K562 (cell line): ENCODE results near the gene CALCOCO2. TPM values are rescaled to one million over a fixed set of nuclear protein-coding genes. Genes with fewer than 3 reads are reported as not detected.
"Not testable (repeated sequence)": the region's sequence is repeated elsewhere in the genome, so short reads cannot be mapped to it uniquely, and the experiment has no call there.

Experiments used
- ATAC-seq: fragments of 200-7000 bp; cut with Tn5 transposase; 3 replicates; pipeline ENCODE4 v1.9.1; 2020; ENCODE audit warnings: moderate library complexity
- BruUV-seq: library from RNA; stranded (reverse); fragments of 400-500 nt; replicated peaks from 2 replicates; lab custom pipeline; 2021; lab: Mats Ljungman, UMichigan
- CTCF ChIA-PET: fragments of 300-600 bp; formaldehyde crosslinking; extraction: SDS; loops from one replicate; lab custom pipeline; 2021; ENCODE audit warnings: low intra/inter-chr PET ratio; lab: Yijun Ruan, JAX
- POLR2A ChIA-PET: fragments of 300-600, 350-650 bp; sonication (Branson Sonifier 250); formaldehyde crosslinking; extraction: SDS; loops from one replicate; lab custom pipeline; 2021; ENCODE audit warnings: antibody characterized with exemption, inconsistent platforms; lab: Yijun Ruan, JAX
- DNase-seq, 4 experiments: peaks; one replicate each; pipeline versions ENCODE4 v3.0.0 to v3.0.0-alpha.2; 2011 to 2018; ENCODE audit warnings: low spot score in 3 of 4, mixed read lengths in 3 of 4; ENCODE audit errors: extremely low read depth in 1 of 4
- FAIRE-seq: peaks from 2 replicates; lab custom pipeline; 2011; peaks lifted over from hg19 to GRCh38; lab: Jason Lieb, UNC
- H2AFZ ChIP-seq: 2 replicates; pipeline ENCODE4 v1.6.0; 2011; ENCODE audit warnings: low read depth, low read length, control low read depth, inconsistent platforms
- H3K27ac ChIP-seq: fragments of 200-600 bp; 3 replicates; pipeline ENCODE4 v1.8.0; 2011; ENCODE audit warnings: low read depth, mild to moderate bottlenecking, control low read depth, inconsistent platforms, low read length, moderate library complexity, mixed read lengths; ENCODE audit errors: extremely low read depth
- H3K27me3 ChIP-seq, 2 experiments: fragments of 300-600 bp in 1 of 2; 2 replicates in 1 of 2; 3 replicates in 1 of 2; pipeline versions ENCODE4 v1.6.0 to v1.8.0; 2011; ENCODE audit warnings: inconsistent platforms in 2 of 2, low read length in 2 of 2, mild to moderate bottlenecking in 1 of 2, mixed read lengths in 1 of 2, moderate library complexity in 1 of 2; ENCODE audit not compliant: control insufficient read depth in 2 of 2, insufficient read depth in 2 of 2
- H3K36me3 ChIP-seq: fragments of 300-600 bp; 3 replicates; pipeline ENCODE4 v1.8.0; 2011; ENCODE audit warnings: mild to moderate bottlenecking, low read length, inconsistent platforms; ENCODE audit not compliant: control insufficient read depth, insufficient read depth
- H3K4me1 ChIP-seq, 2 experiments: fragments of 200-600 bp in 1 of 2; replicated peaks in 1 of 2; 2 replicates in 1 of 2; 3 replicates in 1 of 2; pipeline versions ENCODE4 v1.5.1 to v1.8.0; 2011; ENCODE audit warnings: inconsistent platforms in 2 of 2, low read length in 2 of 2, mild to moderate bottlenecking in 1 of 2, mixed read lengths in 1 of 2, moderate library complexity in 1 of 2; ENCODE audit not compliant: control insufficient read depth in 2 of 2, insufficient read depth in 2 of 2
- H3K4me2 ChIP-seq: 2 replicates; pipeline ENCODE4 v1.6.1; 2011; ENCODE audit warnings: low read length, control low read depth, inconsistent platforms, mixed read lengths; ENCODE audit not compliant: insufficient read depth
- H3K4me3 ChIP-seq: fragments of 200-600 bp; sonication (generic), shearing (Covaris generic); 2 replicates; pipeline ENCODE4 v1.5.1; 2016; ENCODE audit warnings: control low read depth, inconsistent platforms
- H3K79me2 ChIP-seq: fragments of 200-600 bp; 3 replicates; pipeline ENCODE4 v1.8.0; 2011; ENCODE audit warnings: low read length, inconsistent platforms; ENCODE audit not compliant: control insufficient read depth, insufficient read depth
- H3K9ac ChIP-seq, 2 experiments: 2 replicates each; pipeline versions ENCODE4 v1.6.0 to v1.6.1; 2011; ENCODE audit warnings: low read depth in 2 of 2, low read length in 2 of 2, control low read depth in 1 of 2, inconsistent platforms in 1 of 2, mild to moderate bottlenecking in 1 of 2, mixed read lengths in 1 of 2; ENCODE audit not compliant: insufficient read depth in 1 of 2
- H3K9me1 ChIP-seq: one replicate; pipeline ENCODE4 v1.6.0; 2011; ENCODE audit warnings: inconsistent platforms, mild to moderate bottlenecking, low read length, moderate library complexity; ENCODE audit not compliant: control insufficient read depth, insufficient read depth
- H3K9me3 ChIP-seq: replicated peaks from 2 replicates; pipeline ENCODE4 v1.5.1; 2011; ENCODE audit warnings: low read depth, low read length, inconsistent platforms; ENCODE audit not compliant: control insufficient read depth, insufficient read depth
- H4K20me1 ChIP-seq: replicated peaks from 2 replicates; pipeline ENCODE4 v1.6.1; 2011; ENCODE audit warnings: low read length, inconsistent platforms, mixed read lengths; ENCODE audit not compliant: control insufficient read depth, insufficient read depth
- COPS2 ChIP-seq: fragments of 450-650 bp; conservative IDR thresholded peaks from 2 replicates; pipeline ENCODE4 v1.6.1; 2016; ENCODE audit warnings: mild to moderate bottlenecking, moderate library complexity
- DIDO1 ChIP-seq: fragments of 450-650 bp; IDR thresholded peaks from 2 replicates; pipeline ENCODE4 v1.6.1; 2016; ENCODE audit warnings: low read depth, missing biosample characterization, missing genetic modification characterization
- DLX4 ChIP-seq: fragments of 250-450 bp; sonication (Bioruptor Pico); IDR thresholded peaks from 2 replicates; pipeline ENCODE4 v1.6.1; 2021; ENCODE audit warnings: mild to moderate bottlenecking
- KLF10 ChIP-seq: fragments of 250-450 bp; sonication (Bioruptor Pico); IDR thresholded peaks from 2 replicates; pipeline ENCODE4 v1.6.1; 2021; ENCODE audit warnings: matching md5 sums
- KLF6 ChIP-seq: fragments of 250-450 bp; sonication (Bioruptor Pico); IDR thresholded peaks from 2 replicates; pipeline ENCODE4 v1.4.0; 2020; ENCODE audit warnings: mild to moderate bottlenecking, moderate library complexity, borderline replicate concordance
- L3MBTL2 ChIP-seq: fragments of 450-650 bp; IDR thresholded peaks from 2 replicates; pipeline ENCODE4 v1.6.1; 2016; ENCODE audit warnings: mild to moderate bottlenecking, moderate library complexity
- NFIC ChIP-seq: fragments of 450-650 bp; IDR thresholded peaks from 2 replicates; pipeline ENCODE4 v1.6.1; 2017; ENCODE audit warnings: mild to moderate bottlenecking, inconsistent platforms
- NFIX ChIP-seq: fragments of 250-450 bp; sonication (Bioruptor Pico); IDR thresholded peaks from 2 replicates; pipeline ENCODE4 v1.4.0; 2020; ENCODE audit warnings: low read depth, mild to moderate bottlenecking, moderate library complexity
- PTRF ChIP-seq: fragments of 450-650 bp; IDR thresholded peaks from 2 replicates; pipeline ENCODE4 v1.6.1; 2016; ENCODE audit warnings: mild to moderate bottlenecking, missing genetic modification characterization, missing compliant biosample characterization
- RBFOX2 ChIP-seq: fragments of 200-400 bp; formaldehyde crosslinking; IDR thresholded peaks from 2 replicates; pipeline ENCODE4 v1.6.1; 2017; ENCODE audit warnings: low read depth, mild to moderate bottlenecking, low read length, moderate library complexity
- WGBS: fragments of 100-300 bp; shearing (Covaris generic); methylation state at CpG from one replicate; pipeline ENCODE4 v1.1.6; 2016; ENCODE audit warnings: low coverage, mixed read lengths; ENCODE audit not compliant: insufficient coverage; ENCODE audit errors: missing lambda C conversion rate; 5-methylcytosine and 5-hydroxymethylcytosine counted together
- in situ Hi-C: fragments of 300-500 bp; cut with MboI; formaldehyde crosslinking; loops from 4 replicates; pipeline ENCODE4 v1.15.0; 2018; ENCODE audit warnings: inconsistent platforms, mixed read lengths
- intact Hi-C: fragments of 100-400 bp; cut with micrococcal nuclease; formaldehyde crosslinking; loops from 2 replicates; pipeline ENCODE4 v1.14.2; 2022
- polyA plus RNA-seq, 8 experiments: library from polyadenylated mRNA; depleted of rRNA in 4 of 8; stranded (reverse) in 5 of 8; unstranded in 3 of 8; fragments of >200 nt; fragmentation: Nextera tagmentation in 2 of 8; fragmentation: Illumina TruSeq in 1 of 8; extraction: Ambion mirVana in 2 of 8; extraction: Trizol in 1 of 8; gene quantifications; 2 replicates each; pipeline versions ENCODE4 v1.2.1 to v1.2.3, GENCODE V29; 2011 to 2014; ENCODE audit warnings: inconsistent platforms in 1 of 8, missing spikeins in 1 of 8
- total RNA-seq, 7 experiments: library from RNA; depleted of rRNA in 6 of 7; stranded (reverse); fragments of >200 nt in 6 of 7; fragmentation: Illumina TruSeq in 2 of 7; extraction: Trizol in 2 of 7; gene quantifications; 2 replicates each; pipeline versions ENCODE4 v1.2.1 to v1.2.3, GENCODE V29; 2011 to 2021; ENCODE audit warnings: low replicate concordance in 1 of 7

Gene CALCOCO2
- total and polyA plus RNA-seq, 9 of the 15 experiments (the other 6 are each of a cell fraction or from before 2014, with no cell fraction given) = 24.1 to 87.3 (median 67.5) TPM

DNA sequence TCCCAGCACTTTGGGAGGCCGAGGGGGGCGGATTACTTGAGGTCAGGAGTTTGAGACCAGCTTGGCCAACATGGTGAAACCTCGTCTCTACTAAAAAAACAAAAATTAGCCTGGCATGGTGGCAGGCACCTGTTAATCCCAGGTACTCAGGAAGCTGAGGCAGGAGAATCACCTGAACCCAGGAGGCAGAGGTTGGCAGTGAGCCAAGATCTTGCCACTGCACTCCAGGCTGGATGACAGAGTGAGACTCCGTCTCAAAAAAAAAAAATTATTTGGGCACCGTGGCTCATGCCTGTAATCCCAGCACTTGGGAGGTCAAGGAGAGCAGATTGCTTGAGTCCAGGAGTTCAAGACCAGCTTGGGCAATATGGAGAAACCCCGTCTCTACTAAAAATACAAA lies 9.9 kb upstream of the CALCOCO2 start:
- in situ Hi-C loops, intact Hi-C loops, H2AFZ ChIP-seq, BruUV-seq, DNase-seq, H3K9me3 ChIP-seq, ATAC-seq, FAIRE-seq, H3K9me1 ChIP-seq, H3K79me2 ChIP-seq, H3K4me2 ChIP-seq, H3K27ac ChIP-seq, H3K36me3 ChIP-seq, H3K9ac ChIP-seq, H4K20me1 ChIP-seq, H3K4me3 ChIP-seq: not testable (repeated sequence)
- ChIA-PET POLR2A (interaction anchor here (0.6 kb wide), 1 partner anchor 350 kb away, joined by 5 read pairs; no protein-coding TSS in a partner anchor), CTCF (interaction anchor here (0.6 kb wide), 1 partner anchor 197 kb away, joined by 4 read pairs; no protein-coding TSS in a partner anchor)
- H3K27me3 ChIP-seq = peaks cover 3 to 20% of the 10 kb centered on the region in 2 experiments; a peak in 4 of 5 replicates
- peaks cover 4 to 11% of the 10 kb centered on the region in 2 experiments; a peak in 4 of 5 replicates for H3K4me1 ChIP-seq
- 23% methylated on average over 6 of the region's 6 CpGs for WGBS
- TF ChIP-seq NFIC (peak; percentile 96), NFIX (CRISPR knock-in tag) (peak; percentile 82)

DNA sequence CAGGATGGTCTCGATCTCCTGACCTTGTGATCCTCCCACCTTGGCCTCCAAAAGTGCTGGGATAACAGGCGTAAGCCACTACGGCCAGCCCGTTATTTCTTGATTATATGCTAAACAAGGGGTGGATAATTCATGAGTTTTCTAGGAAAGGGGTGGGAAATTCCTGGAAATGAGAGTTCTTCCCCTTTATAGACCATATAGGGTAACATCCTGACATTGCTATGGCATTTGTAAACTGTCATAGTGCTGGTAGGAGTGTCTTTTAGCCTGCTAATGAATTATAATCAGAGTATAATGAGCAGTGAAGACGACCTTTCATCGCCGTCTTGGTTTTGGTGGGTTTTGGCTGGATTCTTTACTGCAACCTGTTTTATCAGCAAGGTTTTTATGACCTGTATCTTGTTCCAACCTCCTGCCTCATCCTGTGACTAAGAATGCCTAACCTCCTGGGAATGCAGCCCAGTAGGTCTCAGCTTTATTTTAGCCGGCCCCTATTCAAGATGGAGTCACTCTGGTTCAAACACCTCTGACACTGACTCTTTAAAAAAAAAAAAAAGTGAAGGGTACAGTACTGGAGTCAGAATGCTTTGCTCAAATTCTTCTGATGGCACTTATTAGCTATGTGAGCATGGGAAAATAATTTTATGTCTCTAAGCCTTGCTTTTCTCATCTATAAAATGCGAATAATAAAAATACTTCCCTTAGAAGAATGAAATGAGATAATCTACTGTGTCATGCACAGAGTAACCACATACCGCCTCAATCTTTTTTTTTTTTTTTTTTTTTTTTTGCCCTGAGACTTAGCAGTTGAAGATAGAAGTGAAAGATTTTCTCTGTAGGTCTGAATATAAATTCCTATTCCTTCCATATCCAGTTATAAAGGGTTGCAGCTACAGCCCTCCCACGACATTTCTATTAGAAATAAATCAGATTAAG lies 5.1 kb upstream of the CALCOCO2 start:
- Histone ChIP-seq H3K27me3 (no peaks in the 10 kb centered on the region; a peak in 1 of 5 replicates), H3K79me2 (no peaks in the 10 kb centered on the region), H3K9me1 (no peaks in the 10 kb centered on the region), H2AFZ (peak overlapping the region; percentile 59), H3K4me2 (peak overlapping the region; percentile 3; the same call in 1 of the 2 replicates), H3K9me3 (no peaks in the 10 kb centered on the region), H3K36me3 (no peaks in the 10 kb centered on the region), H4K20me1 (no peaks in the 10 kb centered on the region), H3K9ac (peak overlapping the region in 1 of 2 experiments; percentile 13; a peak in 1 of 4 replicates), H3K4me3 (no peak overlapping the region), H3K27ac (peak overlapping the region; percentile 50; the same call in 1 of the 3 replicates), H3K4me1 (peaks cover 4% of the 10 kb centered on the region in 2 experiments; a peak in 2 of 5 replicates)
- in situ Hi-C loops = no loop called here
- 6% methylated on average over 11 of the region's 11 CpGs for WGBS
- no TSS peak for BruUV-seq
- ChIA-PET POLR2A (interaction anchor here (0.6 kb wide), 1 partner anchor 32 kb away, joined by 5 read pairs; no protein-coding TSS in a partner anchor), CTCF (no interaction called here)
- intact Hi-C loops = no loop called here
- DNase-seq (peak in 2 of 4 experiments; percentile 35 to 71), FAIRE-seq (peak; percentile 67), ATAC-seq (peak; percentile 73)
- TF ChIP-seq PTRF (tag) (peak; percentile 99), DIDO1 (peak; percentile 95), DLX4 (no peak), L3MBTL2 (0 out of 2 replicates have a peak, but pooled peaks have one; percentile 19), KLF10 (CRISPR knock-in tag) (peak; percentile 89; the same call in 1 of the 2 replicates), KLF6 (CRISPR knock-in tag) (peak; percentile 99), RBFOX2 (no peak), COPS2 (no peak)
